Measurements from ENCODE around the gene LGALS9B.
"Not testable (repeated sequence)": the region's sequence is repeated elsewhere in the genome, so short reads cannot be mapped to it uniquely, and the experiment has no call there.

The LGALS9B gene

DNA sequence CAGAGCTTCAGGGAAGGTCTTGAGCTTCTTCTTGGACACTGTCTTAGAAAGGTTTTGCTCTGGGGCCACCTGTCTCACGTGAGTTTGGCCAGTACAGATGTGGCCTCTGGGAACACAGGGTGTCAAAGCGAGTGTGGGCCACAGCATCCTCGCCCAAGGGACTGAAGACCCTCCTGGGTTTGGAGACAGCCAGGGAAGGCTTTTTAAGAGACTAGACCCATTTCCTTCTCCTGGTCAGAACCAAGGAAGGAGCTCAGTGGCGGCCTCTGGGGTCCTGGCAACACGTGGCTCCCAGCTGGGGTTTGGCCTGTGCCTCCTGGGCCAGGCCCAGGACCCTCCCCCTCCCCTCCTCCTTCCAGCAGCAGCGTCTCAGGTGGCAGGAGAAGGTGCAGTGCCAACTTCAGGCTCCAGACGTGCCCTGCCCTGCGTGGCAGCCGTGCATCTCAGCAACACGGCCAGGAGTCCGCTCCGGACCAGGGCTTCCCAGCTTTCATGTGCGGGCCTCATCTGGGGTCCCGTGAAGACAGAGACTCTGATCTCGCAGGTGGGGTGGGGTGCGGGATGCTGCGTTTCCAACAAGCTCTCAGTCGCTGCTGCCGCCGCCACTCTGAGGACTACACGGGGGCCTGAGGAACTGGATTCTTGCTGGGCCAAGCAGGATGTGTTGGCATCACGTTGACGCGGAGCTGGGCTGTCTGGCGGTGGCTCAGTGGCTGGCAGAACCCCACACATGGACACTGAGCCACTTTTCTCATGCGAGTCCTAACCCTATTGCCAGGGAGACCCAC lies 19.6 kb downstream of the LGALS9B start:
- H3K27me3 Mint-ChIP-seq (ENCODE audit: low read depth); H3K27ac Mint-ChIP-seq; H3K4me3 Mint-ChIP-seq; H3K4me1 Mint-ChIP-seq (ENCODE audit: low read depth); H3K9me3 Mint-ChIP-seq; H3K36me3 Mint-ChIP-seq (ENCODE audit: low read depth): not testable (repeated sequence)

DNA sequence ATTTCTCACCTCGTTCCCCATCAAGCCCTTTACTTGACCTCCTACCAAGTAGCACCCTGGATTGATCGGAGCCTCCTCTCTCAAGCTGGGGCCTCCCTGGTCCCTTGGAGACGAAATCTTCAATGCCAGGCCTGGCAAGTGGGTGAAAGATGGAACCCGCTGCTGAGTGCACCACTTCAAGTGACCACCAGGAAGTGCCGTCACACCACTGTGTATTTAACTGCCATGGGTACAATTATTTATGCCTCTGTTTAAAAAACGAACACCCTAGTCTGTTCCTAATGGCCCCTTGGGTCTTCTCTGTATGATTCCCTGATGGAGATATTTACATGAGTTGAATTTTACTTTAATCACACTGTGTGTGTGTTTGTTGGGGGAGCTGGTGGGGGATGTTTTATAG lies 20.4 kb downstream of the LGALS9B start:
- not testable (repeated sequence) for H3K27me3 Mint-ChIP-seq (ENCODE audit: low read depth); H3K4me1 Mint-ChIP-seq (ENCODE audit: low read depth); H3K4me3 Mint-ChIP-seq; H3K9me3 Mint-ChIP-seq; H3K36me3 Mint-ChIP-seq (ENCODE audit: low read depth); H3K27ac Mint-ChIP-seq

DNA sequence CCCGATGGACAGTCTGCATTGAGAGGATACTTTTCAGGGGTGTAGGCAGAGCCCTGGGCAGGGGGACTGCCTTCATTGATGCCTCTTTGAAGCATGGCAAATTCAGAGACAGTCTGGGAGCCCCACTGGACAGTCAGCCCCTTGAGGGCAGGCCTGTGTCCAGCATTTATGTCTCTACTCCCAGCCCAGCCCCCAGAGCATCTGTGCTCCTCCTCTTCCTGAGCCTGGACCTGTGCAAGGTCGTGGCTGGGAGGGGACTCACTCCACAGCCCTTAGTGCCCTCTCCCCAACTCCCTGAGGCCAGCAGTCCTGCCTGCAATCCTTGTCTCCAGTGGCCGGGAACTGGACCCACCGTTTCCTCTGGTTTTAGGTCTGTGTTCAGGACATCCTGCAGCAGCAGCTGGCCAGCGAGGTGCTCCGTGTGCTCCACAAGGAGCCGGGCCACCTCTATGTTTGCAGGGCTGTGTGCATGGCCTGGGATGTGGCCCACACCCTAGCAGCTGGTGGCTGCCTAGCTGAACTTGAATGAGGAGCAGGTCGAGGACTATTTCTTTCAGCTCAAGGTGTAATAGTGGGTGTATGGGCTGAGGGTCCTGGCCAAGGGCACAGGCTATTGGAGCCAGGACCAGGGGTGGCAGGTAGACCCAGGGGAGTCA lies 22.6 kb downstream of the LGALS9B start:
- not testable (repeated sequence) for H3K4me1 Mint-ChIP-seq (ENCODE audit: low read depth); H3K9me3 Mint-ChIP-seq; H3K36me3 Mint-ChIP-seq (ENCODE audit: low read depth); H3K4me3 Mint-ChIP-seq; H3K27me3 Mint-ChIP-seq (ENCODE audit: low read depth); H3K27ac Mint-ChIP-seq

GRCh38 chr17:20444173-20444572 lies 23.2 kb downstream of the LGALS9B start:
- not testable (repeated sequence) for H3K27me3 Mint-ChIP-seq (ENCODE audit: low read depth); H3K36me3 Mint-ChIP-seq (ENCODE audit: low read depth); H3K27ac Mint-ChIP-seq; H3K9me3 Mint-ChIP-seq; H3K4me1 Mint-ChIP-seq (ENCODE audit: low read depth); H3K4me3 Mint-ChIP-seq

GRCh38 chr17:20443632-20444031 lies 23.7 kb downstream of the LGALS9B start:
- not testable (repeated sequence) for H3K9me3 Mint-ChIP-seq; H3K4me1 Mint-ChIP-seq (ENCODE audit: low read depth); H3K4me3 Mint-ChIP-seq; H3K27ac Mint-ChIP-seq; H3K27me3 Mint-ChIP-seq (ENCODE audit: low read depth); H3K36me3 Mint-ChIP-seq (ENCODE audit: low read depth)

DNA sequence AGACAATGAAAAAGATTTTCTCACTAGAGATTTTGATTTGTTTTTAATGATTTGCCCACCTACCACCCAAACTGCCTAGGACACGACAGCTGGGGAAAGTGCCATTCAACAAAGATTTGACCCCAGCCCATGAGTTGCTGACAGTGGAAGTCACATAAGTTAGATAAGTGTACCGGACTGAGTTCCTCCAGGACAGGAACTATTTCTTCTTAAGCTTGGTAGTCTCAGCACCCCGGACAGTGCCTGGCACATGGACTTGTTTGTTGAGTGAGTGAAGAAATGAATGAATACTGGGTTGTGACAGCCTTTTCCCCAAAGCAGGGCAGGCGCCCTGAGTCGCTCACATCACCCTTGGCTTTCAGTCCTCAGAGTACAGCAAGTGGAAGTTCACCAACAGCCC lies 26.7 kb downstream of the LGALS9B start:
- not testable (repeated sequence) for H3K27ac Mint-ChIP-seq; H3K27me3 Mint-ChIP-seq (ENCODE audit: low read depth)

DNA sequence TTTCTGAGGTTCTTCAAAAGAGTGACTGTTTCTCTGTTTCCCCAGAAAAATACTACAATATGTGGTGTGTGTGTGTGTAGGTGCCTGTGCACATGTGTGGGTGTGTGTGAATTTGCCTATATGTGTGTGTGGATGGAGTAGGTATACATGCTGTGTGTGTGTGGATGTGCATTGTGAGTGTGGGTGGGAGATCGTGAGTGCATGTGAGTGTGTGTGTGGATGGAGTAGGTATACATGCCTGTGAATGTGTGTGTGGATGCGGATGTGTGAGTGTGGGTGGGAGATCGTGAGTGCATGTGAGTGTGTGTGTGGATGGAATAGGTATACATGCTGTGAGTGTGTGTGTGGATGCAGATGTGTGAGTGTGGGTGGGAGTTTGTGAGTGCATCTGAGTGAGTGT lies 32.2 kb downstream of the LGALS9B start:
- H3K4me3 Mint-ChIP-seq; H3K4me1 Mint-ChIP-seq (ENCODE audit: low read depth); H3K36me3 Mint-ChIP-seq (ENCODE audit: low read depth); H3K27me3 Mint-ChIP-seq (ENCODE audit: low read depth); H3K9me3 Mint-ChIP-seq; H3K27ac Mint-ChIP-seq: not testable (repeated sequence)

More for the DNA sequence above, 26.7 kb downstream of the LGALS9B start:
- not testable (repeated sequence) for H3K36me3 Mint-ChIP-seq (ENCODE audit: low read depth); H3K4me3 Mint-ChIP-seq; H3K4me1 Mint-ChIP-seq (ENCODE audit: low read depth); H3K9me3 Mint-ChIP-seq

GRCh38 chr17:20433382-20433781 lies 34.0 kb downstream of the LGALS9B start:
- not testable (repeated sequence) for H3K4me1 Mint-ChIP-seq (ENCODE audit: low read depth); H3K36me3 Mint-ChIP-seq (ENCODE audit: low read depth); H3K27me3 Mint-ChIP-seq (ENCODE audit: low read depth); H3K4me3 Mint-ChIP-seq; H3K27ac Mint-ChIP-seq; H3K9me3 Mint-ChIP-seq

- H3K36me3 Mint-ChIP-seq (ENCODE audit: low read depth); H3K4me3 Mint-ChIP-seq; H3K4me1 Mint-ChIP-seq (ENCODE audit: low read depth); H3K27me3 Mint-ChIP-seq (ENCODE audit: low read depth); H3K27ac Mint-ChIP-seq; H3K9me3 Mint-ChIP-seq: not testable (repeated sequence)
Observed at GRCh38 chr17:20427264-20427663, 40.1 kb downstream of the LGALS9B start.

- H3K36me3 Mint-ChIP-seq (ENCODE audit: low read depth); H3K4me3 Mint-ChIP-seq; H3K4me1 Mint-ChIP-seq (ENCODE audit: low read depth); H3K27me3 Mint-ChIP-seq (ENCODE audit: low read depth); H3K9me3 Mint-ChIP-seq; H3K27ac Mint-ChIP-seq: not testable (repeated sequence)
Observed at GRCh38 chr17:20422826-20423225, 44.5 kb downstream of the LGALS9B start.

GRCh38 chr17:20418838-20419237 lies 48.5 kb downstream of the LGALS9B start:
- H3K27me3 Mint-ChIP-seq (ENCODE audit: low read depth); H3K9me3 Mint-ChIP-seq; H3K4me3 Mint-ChIP-seq; H3K27ac Mint-ChIP-seq; H3K4me1 Mint-ChIP-seq (ENCODE audit: low read depth); H3K36me3 Mint-ChIP-seq (ENCODE audit: low read depth): not testable (repeated sequence)

DNA sequence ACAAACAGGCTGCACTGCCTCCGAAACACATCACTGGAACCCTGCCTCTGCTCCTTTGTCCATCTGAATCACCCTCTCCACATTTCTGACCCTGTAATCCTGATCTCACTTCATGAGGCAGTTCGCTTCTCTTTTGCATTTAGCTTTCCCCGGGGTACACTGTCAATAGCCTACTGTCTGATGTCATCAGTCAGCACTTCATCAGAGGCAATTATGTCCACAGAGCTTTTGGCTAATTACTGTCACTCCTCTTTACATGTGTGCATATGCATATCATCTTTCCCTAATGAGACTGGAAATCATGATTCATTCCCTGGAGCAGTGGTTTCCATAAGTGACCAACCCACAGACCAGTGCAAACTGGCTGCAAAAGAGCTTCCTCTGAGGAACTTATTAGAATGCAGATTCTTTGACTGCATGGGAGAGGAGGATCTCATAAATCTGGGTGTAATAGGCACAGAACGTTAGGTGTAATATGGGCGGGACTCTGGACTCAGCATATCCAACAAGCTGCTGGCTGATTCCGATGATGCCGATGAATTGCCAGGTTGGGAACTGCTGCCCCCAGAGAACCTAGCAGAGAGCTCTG lies 49.8 kb downstream of the LGALS9B start:
- not testable (repeated sequence) for H3K36me3 Mint-ChIP-seq (ENCODE audit: low read depth); H3K4me3 Mint-ChIP-seq; H3K27me3 Mint-ChIP-seq (ENCODE audit: low read depth); H3K4me1 Mint-ChIP-seq (ENCODE audit: low read depth); H3K9me3 Mint-ChIP-seq; H3K27ac Mint-ChIP-seq

- not testable (repeated sequence) for H3K27me3 Mint-ChIP-seq (ENCODE audit: low read depth); H3K4me1 Mint-ChIP-seq (ENCODE audit: low read depth); H3K27ac Mint-ChIP-seq; H3K9me3 Mint-ChIP-seq; H3K36me3 Mint-ChIP-seq (ENCODE audit: low read depth); H3K4me3 Mint-ChIP-seq
Observed at GRCh38 chr17:20416381-20416911, 50.9 kb downstream of the LGALS9B start.

- H3K27ac Mint-ChIP-seq; H3K4me3 Mint-ChIP-seq; H3K4me1 Mint-ChIP-seq (ENCODE audit: low read depth); H3K9me3 Mint-ChIP-seq; H3K27me3 Mint-ChIP-seq (ENCODE audit: low read depth); H3K36me3 Mint-ChIP-seq (ENCODE audit: low read depth): not testable (repeated sequence)
Observed at GRCh38 chr17:20415479-20415878, 51.9 kb downstream of the LGALS9B start.

DNA sequence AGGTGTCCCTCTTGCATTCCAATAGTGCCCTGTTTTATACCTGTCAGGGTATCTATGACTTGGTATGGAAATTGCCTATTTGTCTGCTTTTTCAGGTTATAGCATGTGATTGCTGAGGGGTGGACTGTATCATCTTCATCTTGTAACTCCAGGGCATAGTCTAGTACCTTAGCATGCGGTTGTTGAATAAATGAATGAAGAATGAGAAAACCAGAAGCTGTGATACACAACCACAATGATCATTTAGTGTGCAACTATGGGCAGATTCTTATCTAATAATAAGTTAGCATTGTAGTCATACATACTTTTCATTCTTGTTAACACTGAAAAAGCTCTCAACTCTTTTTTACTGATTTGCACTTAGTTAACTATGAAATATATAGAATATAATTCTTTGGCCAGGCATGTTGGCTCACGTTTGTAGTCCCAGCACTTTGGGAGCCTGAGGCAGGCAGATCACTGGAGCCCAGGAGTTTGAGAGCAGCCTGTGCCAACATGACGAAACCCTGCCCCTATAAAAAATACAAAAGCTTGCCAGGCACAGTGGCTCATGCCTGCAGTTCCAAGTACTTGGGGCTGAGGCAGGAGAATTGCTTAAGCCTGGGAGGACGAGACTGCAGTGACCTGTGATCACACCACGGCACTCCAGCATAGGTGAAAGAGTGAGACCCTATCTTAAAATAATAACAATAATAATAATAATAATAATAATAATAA lies 65.9 kb downstream of the LGALS9B start:
- not testable (repeated sequence) for H3K27me3 Mint-ChIP-seq (ENCODE audit: low read depth); H3K9me3 Mint-ChIP-seq; H3K36me3 Mint-ChIP-seq (ENCODE audit: low read depth); H3K4me3 Mint-ChIP-seq; H3K4me1 Mint-ChIP-seq (ENCODE audit: low read depth); H3K27ac Mint-ChIP-seq
